Breast epithelium (tissue), 4 donors: ENCODE results near the gene SYT1. TPM values are rescaled to one million over a fixed set of nuclear protein-coding genes. Genes with fewer than 3 reads are reported as not detected.

Experiments used
- DNase-seq, 2 donors: peaks; one replicate each; pipeline ENCODE4 v3.0.0-alpha.2; 2019; ENCODE audit warnings: low spot score in 2 of 2
- H3K27ac ChIP-seq, 2 donors: fragments of 200-600 bp; sonication (generic) in 1 of 2; one replicate each; pipeline ENCODE4 v1.5.1; 2016 to 2019; ENCODE audit warnings: mild to moderate bottlenecking in 1 of 2
- H3K27me3 ChIP-seq, 2 donors: fragments of 200-600 bp; sonication (generic) in 1 of 2; one replicate each; pipeline versions ENCODE4 v1.5.1 to v1.6.0; 2017 to 2019; ENCODE audit warnings: control low read depth in 1 of 2, mild to moderate bottlenecking in 1 of 2
- H3K36me3 ChIP-seq: fragments of 200-600 bp; one replicate; pipeline ENCODE4 v1.5.1; 2019
- H3K4me1 ChIP-seq, 2 donors: fragments of 200-600 bp; sonication (generic); one replicate each; pipeline ENCODE4 v1.5.1; 2016 to 2019; ENCODE audit warnings: control low read depth in 1 of 2
- H3K4me3 ChIP-seq, 3 donors: fragments of 200-600 bp; sonication (generic); 1 replicate in 2 of 3; 2 replicates in 1 of 3; pipeline ENCODE4 v1.5.1; 2016 to 2019; ENCODE audit warnings: mild to moderate bottlenecking in 3 of 3, moderate library complexity in 2 of 3
- H3K9me3 ChIP-seq, 2 donors: fragments of 200-600 bp; sonication (generic) in 1 of 2; one replicate each; pipeline ENCODE4 v1.5.1; 2016 to 2019; ENCODE audit warnings: control low read depth in 1 of 2
- CTCF ChIP-seq, 3 donors: fragments of 450-650 bp; IDR thresholded peaks; one replicate each; pipeline ENCODE4 v1.5.1; 2016 to 2017; ENCODE audit warnings: antibody characterized with exemption in 3 of 3, mild to moderate bottlenecking in 3 of 3, moderate library complexity in 3 of 3
- POLR2A ChIP-seq: fragments of 450-650 bp; IDR thresholded peaks from one replicate; pipeline ENCODE4 v1.6.1; 2016; ENCODE audit warnings: antibody characterized with exemption, mild to moderate bottlenecking, moderate library complexity
- POLR2AphosphoS5 ChIP-seq, 3 donors: sonication (generic); formaldehyde crosslinking; IDR thresholded peaks; one replicate each; pipeline ENCODE4 v1.6.1; 2017; ENCODE audit warnings: antibody characterized with exemption in 3 of 3
- intact Hi-C: fragments of 100-400 bp; cut with DNase I; formaldehyde crosslinking; loops from one replicate; pipeline ENCODE4 v1.15.1; 2023; ENCODE audit warnings: low total_unique reads
- total RNA-seq, 3 donors: library from RNA; depleted of rRNA; stranded (reverse); fragments of >200 nt; gene quantifications; one replicate each; pipeline ENCODE4 v1.1.0, GENCODE V29; 2016

Gene SYT1
- total RNA-seq, 3 donors from 2014 or later, result 1.1 to 2.3 (median 1.6) TPM

GRCh38 chr12:78917513-78917912 lies 52.9 kb downstream of the SYT1 start:
- intact Hi-C loops, result no loop called here
- no peak overlapping the region for H3K27ac ChIP-seq
- H3K27me3 ChIP-seq, result no peaks in the 10 kb centered on the region
- no peak overlapping the region for H3K4me3 ChIP-seq
- H3K36me3 ChIP-seq, result no peaks in the 10 kb centered on the region
- TF ChIP-seq POLR2AphosphoS5 (IDR thresholded peaks at IDR 0.05) (no peak), CTCF (IDR thresholded peaks at IDR 0.05) (no peak), POLR2A (no peak)
- no peaks in the 10 kb centered on the region for H3K4me1 ChIP-seq
- no peaks in the 10 kb centered on the region for H3K9me3 ChIP-seq
- DNase-seq, result no peak

GRCh38 chr12:78918268-78918667 lies 53.7 kb downstream of the SYT1 start:
- intact Hi-C loops, result no loop called here
- Histone ChIP-seq H3K27ac (no peak overlapping the region), H3K4me1 (no peaks in the 10 kb centered on the region), H3K36me3 (no peaks in the 10 kb centered on the region), H3K4me3 (no peak overlapping the region), H3K27me3 (no peaks in the 10 kb centered on the region), H3K9me3 (no peaks in the 10 kb centered on the region)
- no peak for TF ChIP-seq CTCF (IDR thresholded peaks at IDR 0.05)
- no peak for TF ChIP-seq POLR2A
- no peak for DNase-seq

GRCh38 chr12:78928200-78929074 lies 63.9 kb downstream of the SYT1 start:
- no peak for TF ChIP-seq CTCF (IDR thresholded peaks at IDR 0.05)
- no peak for TF ChIP-seq POLR2A
- TF ChIP-seq POLR2AphosphoS5 (IDR thresholded peaks at IDR 0.05), result no peak
- Histone ChIP-seq H3K4me3 (no peak overlapping the region), H3K4me1 (no peaks in the 10 kb centered on the region), H3K27me3 (no peaks in the 10 kb centered on the region), H3K36me3 (no peaks in the 10 kb centered on the region), H3K9me3 (no peaks in the 10 kb centered on the region), H3K27ac (no peak overlapping the region)
- no peak for DNase-seq
- intact Hi-C loops, result no loop called here

GRCh38 chr12:78929075-78929418 lies 64.5 kb downstream of the SYT1 start:
- no peak overlapping the region for H3K27ac ChIP-seq
- intact Hi-C loops, result no loop called here
- no peak overlapping the region for H3K4me3 ChIP-seq
- H3K4me1 ChIP-seq, result no peaks in the 10 kb centered on the region
- TF ChIP-seq POLR2AphosphoS5 (IDR thresholded peaks at IDR 0.05), result no peak
- no peak for TF ChIP-seq CTCF (IDR thresholded peaks at IDR 0.05)
- no peak for TF ChIP-seq POLR2A
- no peaks in the 10 kb centered on the region for H3K36me3 ChIP-seq
- no peak for DNase-seq
- no peaks in the 10 kb centered on the region for H3K9me3 ChIP-seq
- no peaks in the 10 kb centered on the region for H3K27me3 ChIP-seq

GRCh38 chr12:78931466-78931990 lies 67.0 kb downstream of the SYT1 start:
- no peak for DNase-seq
- Histone ChIP-seq H3K4me3 (no peak overlapping the region), H3K27me3 (no peaks in the 10 kb centered on the region), H3K4me1 (no peaks in the 10 kb centered on the region), H3K27ac (no peak overlapping the region), H3K36me3 (no peaks in the 10 kb centered on the region), H3K9me3 (no peaks in the 10 kb centered on the region)
- intact Hi-C loops, result no loop called here
- TF ChIP-seq POLR2AphosphoS5 (IDR thresholded peaks at IDR 0.05) (no peak), POLR2A (no peak), CTCF (IDR thresholded peaks at IDR 0.05) (no peak)
